Measurements from ENCODE around the gene CADPS.

- no peak for TF ChIP-seq CTCF (IDR thresholded peaks at IDR 0.05; ENCODE audit: poor library complexity, severe bottlenecking)
- no peak for TF ChIP-seq MXI1 (conservative IDR thresholded peaks at IDR 0.05; ENCODE audit: poor library complexity, severe bottlenecking)
- no peak for TF ChIP-seq SMC3 (conservative IDR thresholded peaks at IDR 0.05; ENCODE audit: poor library complexity)
Measured at GRCh38 chr3:62405566-62405965, 469.6 kb downstream of the CADPS start.

Data from neural cell (in vitro differentiated cells).